ENCODE data around the gene YPEL3.

- TF ChIP-seq POLR2A (IDR thresholded peaks at IDR 0.05) (no peak), CTCF (IDR thresholded peaks at IDR 0.05) (no peak)
Observed at GRCh38 chr16:30054451-30054850, 41.6 kb downstream of the YPEL3 start.

Data from body of pancreas (tissue), 4 donors.